RWPE1 (cell line): Measurements from ENCODE around the gene ARL6.

Source experiments
- CTCF ChIA-PET: fragments of 350-600 bp; sonication (Branson Sonifier 250); formaldehyde crosslinking; extraction: SDS; loops from one replicate; lab custom pipeline; 2021; lab: Yijun Ruan, JAX
- POLR2A ChIA-PET: fragments of 400-600 bp; formaldehyde crosslinking; extraction: SDS; loops from one replicate; lab custom pipeline; 2020; ENCODE audit warnings: antibody characterized with exemption; ENCODE audit not compliant: low non-redundant PET; lab: Yijun Ruan, JAX
- DNase-seq: peaks from one replicate; pipeline ENCODE4 v3.0.0; 2012; ENCODE audit warnings: low spot score
- H3K27ac ChIP-seq: fragments of 450-650 bp; 2 replicates; pipeline ENCODE4 v1.5.1; 2017
- TF ChIP-seq, protein P1 (sequence below): fragments of 450-650 bp; conservative IDR thresholded peaks from 2 replicates; pipeline ENCODE4 v1.5.1; 2017; ENCODE audit warnings: low read depth, mild to moderate bottlenecking

Gene ARL6

DNA sequence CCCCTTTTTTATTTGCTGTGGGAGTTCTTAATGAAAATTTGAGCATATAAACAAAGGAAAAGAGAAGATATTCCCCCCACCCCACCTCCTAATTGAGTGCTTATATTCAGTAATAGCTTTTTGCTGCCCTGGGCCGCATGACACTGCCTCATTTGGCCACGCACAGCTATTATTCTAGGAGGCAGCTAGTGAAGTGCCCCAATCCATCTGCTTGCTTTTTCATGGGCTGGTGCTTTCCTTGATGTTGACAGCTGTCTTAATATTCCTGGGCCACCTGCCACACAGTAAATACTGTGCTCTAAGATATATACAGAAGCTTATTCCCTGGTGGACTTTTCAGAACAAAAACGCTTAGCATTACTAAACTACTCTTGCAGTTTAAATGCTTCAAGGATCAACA, 53.4 kb downstream of the ARL6 start:
- ChIA-PET CTCF (interaction anchor here (0.6 kb wide), 1 partner anchor 205 kb away, joined by 3 read pairs; no protein-coding TSS in a partner anchor), POLR2A (no interaction called here)
- DNase-seq = no peak
- TF ChIP-seq, protein P1, sequence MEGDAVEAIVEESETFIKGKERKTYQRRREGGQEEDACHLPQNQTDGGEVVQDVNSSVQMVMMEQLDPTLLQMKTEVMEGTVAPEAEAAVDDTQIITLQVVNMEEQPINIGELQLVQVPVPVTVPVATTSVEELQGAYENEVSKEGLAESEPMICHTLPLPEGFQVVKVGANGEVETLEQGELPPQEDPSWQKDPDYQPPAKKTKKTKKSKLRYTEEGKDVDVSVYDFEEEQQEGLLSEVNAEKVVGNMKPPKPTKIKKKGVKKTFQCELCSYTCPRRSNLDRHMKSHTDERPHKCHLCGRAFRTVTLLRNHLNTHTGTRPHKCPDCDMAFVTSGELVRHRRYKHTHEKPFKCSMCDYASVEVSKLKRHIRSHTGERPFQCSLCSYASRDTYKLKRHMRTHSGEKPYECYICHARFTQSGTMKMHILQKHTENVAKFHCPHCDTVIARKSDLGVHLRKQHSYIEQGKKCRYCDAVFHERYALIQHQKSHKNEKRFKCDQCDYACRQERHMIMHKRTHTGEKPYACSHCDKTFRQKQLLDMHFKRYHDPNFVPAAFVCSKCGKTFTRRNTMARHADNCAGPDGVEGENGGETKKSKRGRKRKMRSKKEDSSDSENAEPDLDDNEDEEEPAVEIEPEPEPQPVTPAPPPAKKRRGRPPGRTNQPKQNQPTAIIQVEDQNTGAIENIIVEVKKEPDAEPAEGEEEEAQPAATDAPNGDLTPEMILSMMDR = no peak
- H3K27ac ChIP-seq = no peak overlapping the region

DNA sequence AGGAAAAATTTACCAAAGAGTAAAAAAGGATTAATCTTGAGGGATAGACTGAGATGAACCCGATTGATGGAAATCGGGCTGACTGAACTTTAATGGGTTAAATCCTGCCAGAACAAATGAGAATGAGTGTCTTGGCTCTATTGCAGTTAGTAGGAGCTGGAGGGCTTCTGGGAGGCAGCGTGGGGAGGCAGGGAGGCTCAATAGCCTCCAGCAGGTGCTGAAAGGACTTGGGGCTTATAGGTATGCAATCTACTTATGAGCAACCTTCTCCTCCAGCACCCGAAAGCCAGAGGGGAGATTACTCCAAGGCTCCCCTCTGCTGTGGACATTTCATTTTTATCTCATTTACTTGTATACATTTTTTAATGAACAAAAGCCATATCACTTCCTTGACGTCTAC, 56.2 kb downstream of the ARL6 start:
- no peak overlapping the region for H3K27ac ChIP-seq
- ChIA-PET POLR2A (no interaction called here), CTCF (interaction anchor here (0.8 kb wide), 1 partner anchor 201 kb away, joined by 4 read pairs; no protein-coding TSS in a partner anchor)
- TF ChIP-seq, protein P1 = no peak
- DNase-seq = no peak

DNA sequence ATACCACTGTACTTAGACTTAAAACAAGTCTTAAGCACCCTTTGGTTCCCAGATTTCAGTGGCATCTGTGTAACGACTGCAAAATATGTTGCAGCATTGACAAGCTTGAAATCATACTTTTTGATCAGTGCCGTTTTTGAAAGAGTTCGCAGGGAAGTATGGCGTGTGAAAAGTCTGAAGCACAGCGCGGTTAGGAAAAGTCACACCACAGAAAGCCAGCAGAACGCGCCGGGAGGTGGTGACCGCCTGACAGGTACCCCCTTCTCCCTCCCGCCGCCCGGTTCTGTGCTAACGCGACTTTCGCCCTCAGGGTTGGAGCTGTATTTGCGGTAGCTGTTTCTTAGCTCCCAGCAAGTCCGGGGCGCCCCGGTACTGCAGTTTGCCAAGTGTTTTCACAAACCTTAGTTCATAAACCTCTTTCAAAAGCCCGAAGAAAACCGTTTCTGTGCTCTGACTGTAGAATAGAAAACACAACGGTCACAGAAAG, 56.8 kb downstream of the ARL6 start:
- POLR2A ChIA-PET = interaction anchor here (1.0 kb wide), 1 partner anchor 51 kb away, joined by 3 read pairs; no protein-coding TSS in a partner anchor
- TF ChIP-seq, protein P1 = no peak
- peak; percentile 13 for DNase-seq
- peak overlapping the region; percentile 86 for H3K27ac ChIP-seq
- CTCF ChIA-PET = interaction anchor here (0.6 to 1.3 kb wide), 4 partner anchors 142 to 204 kb away, joined by 3 to 6 read pairs (median 4); no protein-coding TSS in a partner anchor

DNA sequence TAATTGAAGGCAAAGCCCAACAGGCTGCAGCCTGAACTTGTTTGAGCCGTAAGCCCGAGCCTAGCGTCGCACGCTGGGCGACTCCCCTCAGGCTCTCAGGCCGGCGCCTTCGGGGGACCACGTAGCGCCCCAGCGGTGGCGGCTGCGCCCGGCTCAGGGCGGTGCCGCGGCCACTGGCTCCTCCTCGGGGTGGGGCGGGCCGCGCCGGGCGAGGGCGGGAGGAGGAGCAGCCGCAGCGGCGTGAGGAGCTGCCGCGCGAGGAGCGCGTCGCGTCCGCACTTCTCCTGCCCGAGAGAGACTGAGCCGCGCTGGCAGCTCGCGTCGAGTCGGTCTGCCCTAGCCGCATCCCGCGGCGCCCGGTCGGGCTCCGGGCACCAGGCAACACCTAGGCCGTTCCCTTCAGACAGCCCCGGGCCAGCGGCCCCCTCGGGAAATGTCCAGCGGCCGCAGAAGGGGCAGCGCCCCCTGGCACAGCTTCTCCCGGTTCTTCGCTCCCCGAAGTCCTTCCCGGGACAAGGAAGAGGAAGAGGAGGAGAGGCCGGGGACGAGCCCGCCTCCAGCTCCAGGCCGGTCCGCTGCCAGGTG, 57.3 kb downstream of the ARL6 start, which contains the start of gene CRYBG3:
CRYBG3 (plus strand) TSS at position 238 of the 585 bp plus-strand sequence; CDS start at position 434, 196 bp downstream.
- CTCF ChIA-PET = interaction anchor here (0.6 to 1.3 kb wide), 4 partner anchors 52 to 204 kb away, joined by 3 to 6 read pairs (median 4); no protein-coding TSS in a partner anchor
- H3K27ac ChIP-seq = peak within 1 kb of the TSS; percentile 86
- POLR2A ChIA-PET = interaction anchor here (1.0 kb wide), 1 partner anchor 51 kb away, joined by 3 read pairs; no protein-coding TSS in a partner anchor
- peak; percentile 88 for DNase-seq
- TF ChIP-seq, protein P1 = peak; percentile 22; the same call in 1 of the 2 replicates

DNA sequence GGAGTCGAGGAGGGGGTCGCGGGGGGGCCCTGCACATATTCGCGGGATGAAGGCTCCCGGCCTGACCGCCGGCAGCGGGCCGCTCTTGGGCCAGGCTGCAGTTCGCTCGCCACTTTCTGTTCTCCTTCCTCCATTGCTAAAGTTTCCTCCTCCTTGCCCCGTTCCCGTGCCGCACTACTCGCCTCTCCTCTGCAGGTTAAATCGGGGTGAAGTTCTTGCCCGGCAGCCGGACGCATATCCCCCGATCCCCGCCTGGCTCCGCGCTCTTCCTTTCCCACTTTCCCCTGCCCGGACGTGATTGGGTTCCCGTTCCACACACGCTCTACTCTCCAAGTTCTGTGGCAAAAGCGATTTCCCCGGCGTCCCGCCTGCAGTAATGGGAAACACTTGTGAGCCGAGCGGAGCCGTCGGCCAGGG, 57.8 kb downstream of the ARL6 start:
- ChIA-PET POLR2A (interaction anchor here (1.0 kb wide), 1 partner anchor 50 kb away, joined by 3 read pairs; no protein-coding TSS in a partner anchor), CTCF (interaction anchor here (0.6 to 1.3 kb wide), 4 partner anchors 28 to 203 kb away, joined by 3 to 6 read pairs (median 4); no protein-coding TSS in a partner anchor)
- DNase-seq = peak; percentile 33
- H3K27ac ChIP-seq = peak overlapping the region; percentile 86
- TF ChIP-seq, protein P1 = no peak
